ENCODE measurements around the gene NSRP1.

NSRP1 gene

GRCh38 chr17:30170415-30170987, 53.9 kb downstream of the NSRP1 start:
- H3K4me2 ChIP-seq (ENCODE audit: low read length) = no peak overlapping the region
- H3K4me1 ChIP-seq = no peaks in the 10 kb centered on the region
- no peaks in the 10 kb centered on the region for H3K27me3 ChIP-seq (ENCODE audit: control insufficient read depth, insufficient read depth, low read length)
- H3K36me3 ChIP-seq (ENCODE audit: control insufficient read depth, insufficient read depth, low read length) = no peaks in the 10 kb centered on the region
- H3K79me2 ChIP-seq = peaks cover 10% of the 10 kb centered on the region
- no peaks in the 10 kb centered on the region for H3K9me3 ChIP-seq (ENCODE audit: control insufficient read depth, low read length)
- no peak for TF ChIP-seq CTCF (IDR thresholded peaks at IDR 0.05)
- no peak overlapping the region for H2AFZ ChIP-seq
- no peak overlapping the region for H3K9ac ChIP-seq
- H3K4me3 ChIP-seq (ENCODE audit: low read depth, low read length) = no peak overlapping the region
- H3K27ac ChIP-seq = no peak overlapping the region

- Histone ChIP-seq H3K79me2 (peaks cover 7% of the 10 kb centered on the region), H3K9me3 (ENCODE audit: control insufficient read depth, low read length) (no peaks in the 10 kb centered on the region), H3K4me1 (no peaks in the 10 kb centered on the region), H3K27ac (no peak overlapping the region), H2AFZ (no peak overlapping the region), H3K4me3 (ENCODE audit: low read depth, low read length) (no peak overlapping the region), H3K36me3 (ENCODE audit: control insufficient read depth, insufficient read depth, low read length) (no peaks in the 10 kb centered on the region), H3K27me3 (ENCODE audit: control insufficient read depth, insufficient read depth, low read length) (no peaks in the 10 kb centered on the region), H3K4me2 (ENCODE audit: low read length) (no peak overlapping the region), H3K9ac (no peak overlapping the region)
- no peak for TF ChIP-seq CTCF (IDR thresholded peaks at IDR 0.05)
These were observed 55.9 kb downstream of the NSRP1 start for GRCh38 chr17:30172560-30172959.

GRCh38 chr17:30173649-30174048, 57.0 kb downstream of the NSRP1 start:
- no peaks in the 10 kb centered on the region for H3K4me1 ChIP-seq

GRCh38 chr17:30174556-30174955, 57.9 kb downstream of the NSRP1 start:
- H3K27me3 ChIP-seq (ENCODE audit: control insufficient read depth, insufficient read depth, low read length) = no peaks in the 10 kb centered on the region
- H3K9me3 ChIP-seq (ENCODE audit: control insufficient read depth, low read length) = no peaks in the 10 kb centered on the region
- H3K79me2 ChIP-seq = peaks cover 7% of the 10 kb centered on the region
- no peaks in the 10 kb centered on the region for H3K36me3 ChIP-seq (ENCODE audit: control insufficient read depth, insufficient read depth, low read length)
- H2AFZ ChIP-seq = no peak overlapping the region
- H3K9ac ChIP-seq = no peak overlapping the region
- H3K4me2 ChIP-seq (ENCODE audit: low read length) = no peak overlapping the region
- H3K27ac ChIP-seq = no peak overlapping the region
- TF ChIP-seq CTCF (IDR thresholded peaks at IDR 0.05) = no peak
- no peaks in the 10 kb centered on the region for H3K4me1 ChIP-seq
- no peak overlapping the region for H3K4me3 ChIP-seq (ENCODE audit: low read depth, low read length)

More at GRCh38 chr17:30173649-30174048, 57.0 kb downstream of the NSRP1 start:
- Histone ChIP-seq H3K4me3 (ENCODE audit: low read depth, low read length) (no peak overlapping the region), H3K9me3 (ENCODE audit: control insufficient read depth, low read length) (no peaks in the 10 kb centered on the region), H3K27ac (no peak overlapping the region), H3K79me2 (peaks cover 7% of the 10 kb centered on the region), H3K9ac (no peak overlapping the region), H3K36me3 (ENCODE audit: control insufficient read depth, insufficient read depth, low read length) (no peaks in the 10 kb centered on the region), H3K27me3 (ENCODE audit: control insufficient read depth, insufficient read depth, low read length) (no peaks in the 10 kb centered on the region), H2AFZ (no peak overlapping the region), H3K4me2 (ENCODE audit: low read length) (no peak overlapping the region)
- no peak for TF ChIP-seq CTCF (IDR thresholded peaks at IDR 0.05)

- Histone ChIP-seq H3K9me3 (ENCODE audit: control insufficient read depth, low read length) (no peaks in the 10 kb centered on the region), H2AFZ (no peak overlapping the region), H3K9ac (no peak overlapping the region), H3K27ac (no peak overlapping the region), H3K4me1 (no peaks in the 10 kb centered on the region), H3K36me3 (ENCODE audit: control insufficient read depth, insufficient read depth, low read length) (no peaks in the 10 kb centered on the region), H3K79me2 (no peaks in the 10 kb centered on the region), H3K27me3 (ENCODE audit: control insufficient read depth, insufficient read depth, low read length) (no peaks in the 10 kb centered on the region), H3K4me2 (ENCODE audit: low read length) (no peak overlapping the region), H3K4me3 (ENCODE audit: low read depth, low read length) (no peak overlapping the region)
- TF ChIP-seq CTCF (IDR thresholded peaks at IDR 0.05) = no peak
These were observed 60.2 kb downstream of the NSRP1 start for GRCh38 chr17:30176855-30177254.
